Central memory CD4-positive, alpha-beta T cell (primary cell): ENCODE data around the gene KAT7.
A peak's percentile ranks its signal among the peaks of the same experiment; 100 is the strongest.
"Not testable (repeated sequence)": the region's sequence is repeated elsewhere in the genome, so short reads cannot be mapped to it uniquely, and the experiment has no call there.

Experiments used
- DNase-seq: peaks from one replicate; pipeline ENCODE4 v3.0.0; 2022
- total RNA-seq, 3 experiments: gene quantifications; one replicate each; lab custom pipeline; 2026; lab: John Stamatoyannopoulos, UW

KAT7 gene
- 86.0 to 246 (median 133) reads per million in 3 experiments for total RNA-seq

DNA sequence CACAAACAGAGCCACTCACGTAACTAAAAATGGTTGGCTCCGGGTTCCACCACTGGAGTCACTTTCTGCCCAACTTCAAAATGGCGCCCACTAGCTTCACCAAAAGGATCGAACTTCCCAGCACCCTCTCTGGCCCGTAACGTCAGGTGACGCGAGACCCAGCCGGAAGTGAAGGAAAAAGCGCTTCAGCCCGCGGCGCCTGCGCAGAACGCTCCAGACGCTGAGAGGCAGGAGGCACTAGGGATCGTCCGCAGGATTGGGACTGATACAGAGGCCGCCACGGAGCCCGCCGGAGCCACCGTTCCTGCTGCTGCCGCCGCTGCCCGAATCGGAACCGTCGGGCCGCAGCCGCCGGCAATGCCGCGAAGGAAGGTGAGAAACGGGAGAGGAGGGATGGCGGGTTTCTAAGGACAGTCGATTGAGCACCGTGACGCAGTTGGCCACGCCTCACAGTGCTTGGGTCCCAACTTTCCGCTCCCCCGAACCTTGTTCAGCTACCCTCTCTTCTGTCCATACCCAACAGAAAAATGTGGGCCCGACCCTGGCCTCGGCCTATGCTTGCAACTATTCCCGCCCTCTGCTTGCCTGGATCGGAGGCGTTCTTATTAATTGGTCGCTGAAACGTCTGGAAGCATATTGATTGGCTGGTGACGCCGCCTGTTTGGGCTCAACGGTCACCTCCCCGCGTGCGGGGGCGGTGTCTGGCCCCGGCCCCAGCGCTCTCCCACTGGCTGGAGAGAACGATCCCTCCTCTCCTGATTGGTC, at the start of gene KAT7:
TSS of gene KAT7 (plus strand) at position 204 of the 765 bp plus-strand sequence. CDS start at position 358, 154 bp downstream.
- peak; percentile 99 for DNase-seq

DNA sequence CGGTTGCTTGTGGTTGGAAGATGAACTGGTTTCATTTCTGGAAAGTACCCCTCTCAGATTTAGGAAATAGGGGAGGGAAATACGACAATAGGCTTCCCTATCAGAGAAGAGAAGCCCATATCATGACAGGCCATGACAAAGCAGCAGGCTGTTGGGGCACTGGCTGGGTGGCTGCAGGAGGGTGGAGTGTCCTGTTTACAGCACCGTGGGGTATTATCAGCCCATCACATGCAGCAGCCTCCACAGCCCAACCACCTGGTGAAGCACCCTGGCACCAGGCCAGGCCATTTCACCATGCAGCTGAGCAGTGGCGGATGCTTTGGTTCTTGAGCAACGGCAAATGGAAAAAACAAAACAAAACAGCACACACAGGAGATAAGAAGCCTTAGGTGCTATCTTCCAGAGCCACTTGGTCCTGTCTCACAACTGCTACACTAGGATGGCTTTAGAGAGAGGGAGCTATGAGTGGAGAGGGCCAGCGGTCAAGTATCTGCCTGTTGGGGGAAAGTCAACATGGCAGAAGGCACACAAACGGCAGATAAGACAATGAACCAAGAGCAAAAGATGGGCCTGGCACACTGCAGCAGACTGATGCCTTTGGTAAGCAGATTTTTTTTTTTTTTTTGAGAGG, 48.7 kb upstream of the KAT7 start:
- DNase-seq, result peak; percentile 99

- no peak for DNase-seq
These were observed 47.3 kb upstream of the KAT7 start for GRCh38 chr17:49741009-49741691.

GRCh38 chr17:49741692-49742076, 46.8 kb upstream of the KAT7 start:
- no peak for DNase-seq

DNA sequence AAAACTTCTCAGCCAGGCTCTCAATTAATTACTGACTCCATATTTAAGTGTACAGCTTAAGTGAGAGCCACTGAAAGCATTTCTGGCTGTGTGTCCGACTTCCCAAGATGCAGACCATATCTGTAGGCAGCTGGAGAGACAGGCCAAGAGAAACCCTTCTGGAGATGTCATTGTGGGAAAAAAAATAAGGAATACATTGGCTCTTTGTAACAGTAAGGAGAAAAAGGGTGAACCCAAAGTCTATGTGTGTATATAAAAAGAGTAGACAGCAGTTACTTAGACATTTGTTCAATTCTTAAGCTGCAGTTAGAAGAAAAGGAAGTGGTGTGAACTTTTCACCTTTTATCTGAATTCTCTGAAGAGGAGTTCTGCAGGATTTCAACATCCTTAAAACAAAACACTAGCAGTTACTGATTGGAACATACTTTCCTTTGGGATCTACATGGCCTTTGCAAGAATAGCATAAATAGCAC, 46.3 kb upstream of the KAT7 start:
- peak; percentile 37 for DNase-seq

GRCh38 chr17:49745175-49746139, 43.0 kb upstream of the KAT7 start:
- DNase-seq, result no peak

DNA sequence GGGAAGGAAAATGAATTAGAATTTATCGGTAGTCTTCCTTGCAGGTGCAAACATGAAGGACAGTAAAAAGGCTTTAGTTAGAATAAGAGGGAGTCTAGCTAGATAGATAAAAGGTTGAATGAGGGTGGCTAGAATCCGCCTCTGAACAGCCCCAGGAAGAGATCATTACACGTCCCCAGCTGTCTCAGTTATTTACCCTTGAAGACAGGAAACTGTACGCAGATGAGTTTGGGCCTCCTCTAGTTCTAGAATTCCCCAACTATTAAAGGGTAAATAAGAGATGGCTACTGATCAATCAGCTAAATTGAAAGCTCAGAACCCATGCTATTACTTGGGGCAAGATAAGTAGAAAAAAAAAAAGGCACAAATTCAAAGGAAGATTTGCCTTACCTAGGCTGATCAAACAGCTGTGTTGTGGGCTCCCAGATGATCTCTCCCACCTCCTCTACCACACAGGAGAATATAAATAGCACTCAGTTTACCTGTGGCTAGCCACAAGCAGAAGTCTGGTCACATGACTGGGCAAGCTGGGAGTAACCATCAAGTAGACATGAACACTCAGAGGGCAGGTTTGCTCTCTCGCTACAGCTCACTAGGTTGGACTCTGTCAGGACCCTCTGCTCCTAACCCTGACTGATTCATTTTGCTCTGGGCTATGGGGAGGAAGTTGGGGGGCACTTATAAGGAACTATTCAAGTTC, 41.5 kb upstream of the KAT7 start:
- peak; percentile 64 for DNase-seq

DNA sequence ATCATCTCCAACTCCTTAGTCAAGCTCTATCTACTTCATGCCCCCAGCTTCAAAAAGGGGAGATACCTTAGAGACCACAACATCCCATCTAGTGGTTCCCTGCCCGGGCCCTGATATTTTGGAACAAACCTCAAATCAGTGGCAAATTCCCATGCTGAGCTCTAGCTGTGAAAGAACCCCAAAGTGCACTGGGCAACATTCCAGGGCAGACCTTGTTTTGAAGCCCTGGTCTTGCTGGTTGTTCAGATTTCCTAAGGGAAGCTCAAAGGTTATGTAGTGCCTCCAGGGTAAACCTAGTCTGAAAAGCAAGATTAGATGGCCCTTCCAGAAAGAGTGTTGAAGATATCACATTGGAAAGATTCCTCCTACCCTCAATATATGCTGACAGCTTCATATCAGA, 40.8 kb upstream of the KAT7 start:
- no peak for DNase-seq

- peak; percentile 64 for DNase-seq
These were observed 40.3 kb upstream of the KAT7 start for GRCh38 chr17:49748223-49748622.

- peak; percentile 81 for DNase-seq
These were observed 39.7 kb upstream of the KAT7 start for GRCh38 chr17:49748791-49749190.

DNA sequence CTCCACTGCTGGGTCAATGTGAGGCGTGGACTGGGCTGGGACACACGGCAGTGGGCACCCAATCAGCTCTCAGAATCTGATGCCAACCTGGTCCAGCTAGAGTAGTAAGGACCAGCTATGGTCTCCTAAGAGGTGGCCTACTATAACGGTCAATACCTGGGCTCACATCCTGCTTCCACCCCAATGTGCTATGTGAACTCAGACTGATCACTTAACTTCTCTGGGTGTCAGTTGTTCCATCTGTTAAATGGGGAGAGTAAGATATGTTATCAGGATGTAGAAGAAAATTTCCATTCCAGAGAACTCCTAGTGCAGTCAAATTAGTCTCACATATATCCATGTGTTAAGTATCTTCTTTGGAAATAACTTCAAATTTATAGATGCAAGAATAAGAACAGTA, 38.8 kb upstream of the KAT7 start:
- DNase-seq, result no peak

DNA sequence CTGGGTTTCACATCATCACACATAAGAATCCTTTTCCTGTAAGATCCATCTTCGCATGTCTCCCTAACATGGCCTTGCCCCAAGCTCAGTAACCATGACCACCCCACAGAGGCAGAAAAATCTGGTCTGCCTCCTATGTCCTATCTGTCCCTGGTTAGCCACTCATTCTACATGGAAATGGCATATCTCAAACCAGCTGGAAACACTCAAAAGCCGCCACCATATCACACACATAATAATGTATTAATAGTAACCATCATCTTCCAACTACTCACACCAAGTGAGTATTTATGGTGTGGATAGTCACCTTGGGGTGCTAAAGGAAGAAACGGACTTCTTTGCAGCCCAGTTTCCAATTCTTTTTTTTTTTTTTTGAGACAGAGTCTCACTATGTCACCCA, 36.0 kb upstream of the KAT7 start:
- DNase-seq, result no peak

- no peak for DNase-seq
These were observed 34.5 kb upstream of the KAT7 start for GRCh38 chr17:49753959-49754391.

GRCh38 chr17:49755663-49756283, 32.7 kb upstream of the KAT7 start:
- no peak for DNase-seq

DNA sequence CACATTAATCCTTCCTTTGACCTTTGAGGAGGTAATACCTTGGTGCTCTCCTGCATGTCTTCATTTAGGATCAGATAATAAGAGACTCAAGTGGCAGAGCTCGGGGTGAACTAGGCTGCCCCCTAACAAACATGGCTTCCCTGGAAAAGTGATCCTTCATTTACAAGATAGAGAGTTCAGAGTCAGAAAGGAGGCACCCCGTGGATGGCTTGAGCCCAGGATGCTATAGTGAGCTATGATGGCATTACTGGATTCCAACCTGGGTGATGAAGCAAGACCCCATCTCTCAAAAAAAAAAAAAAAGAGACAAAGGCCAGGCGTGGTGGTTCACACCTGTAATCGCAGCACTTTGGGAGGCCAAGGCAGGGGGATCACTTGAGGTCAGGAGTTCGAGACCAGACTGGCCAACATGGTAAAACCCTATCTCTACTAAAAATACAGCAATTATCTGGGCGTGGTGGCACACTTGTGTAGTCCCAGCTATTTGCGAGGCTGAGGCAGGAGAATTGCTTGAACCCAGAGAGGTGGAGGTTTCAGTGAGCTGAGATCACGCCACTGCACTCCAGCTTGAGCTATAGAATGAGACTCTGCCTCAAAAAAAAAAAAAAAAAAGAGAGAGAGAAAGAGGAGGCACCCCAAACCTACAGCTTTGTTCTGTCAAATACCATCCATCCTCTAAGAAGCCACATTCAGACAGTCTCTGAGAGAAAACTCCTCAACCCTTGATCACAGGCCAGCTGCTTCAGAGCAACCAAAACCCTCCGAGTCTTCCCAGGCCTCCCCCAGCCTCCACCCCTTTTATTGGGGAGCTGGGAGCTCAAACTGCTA, 31.9 kb upstream of the KAT7 start:
- no peak for DNase-seq

DNA sequence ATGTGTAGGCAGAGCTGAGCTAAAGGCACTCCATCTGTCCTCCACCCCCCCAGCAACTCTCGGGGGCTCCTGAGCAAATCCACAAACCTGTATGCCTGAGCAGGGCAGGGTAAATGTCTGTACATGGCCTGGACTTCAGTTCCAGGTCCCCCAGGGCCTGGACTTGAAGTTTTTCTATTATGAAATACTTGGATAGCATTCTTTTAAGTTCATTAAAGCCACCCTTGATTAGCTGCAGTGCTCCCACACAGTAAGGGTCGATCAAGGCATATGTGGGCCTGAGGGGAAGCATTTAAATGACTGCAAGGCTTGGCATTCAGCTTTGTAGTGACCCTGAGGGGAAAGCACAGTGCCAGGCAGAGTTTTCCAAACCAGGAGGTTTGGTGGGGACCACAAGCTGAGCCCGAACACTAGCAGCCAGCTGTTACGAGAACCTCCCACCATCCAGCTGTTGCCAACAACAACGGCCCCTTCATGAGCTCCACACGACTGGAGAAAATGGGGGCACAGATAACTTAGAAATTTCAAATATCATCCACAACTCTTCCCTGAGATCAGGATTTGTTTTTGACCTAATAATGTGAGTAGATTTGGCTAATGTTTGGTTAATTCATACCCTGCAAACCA, 31.2 kb upstream of the KAT7 start:
- DNase-seq, result no peak

DNA sequence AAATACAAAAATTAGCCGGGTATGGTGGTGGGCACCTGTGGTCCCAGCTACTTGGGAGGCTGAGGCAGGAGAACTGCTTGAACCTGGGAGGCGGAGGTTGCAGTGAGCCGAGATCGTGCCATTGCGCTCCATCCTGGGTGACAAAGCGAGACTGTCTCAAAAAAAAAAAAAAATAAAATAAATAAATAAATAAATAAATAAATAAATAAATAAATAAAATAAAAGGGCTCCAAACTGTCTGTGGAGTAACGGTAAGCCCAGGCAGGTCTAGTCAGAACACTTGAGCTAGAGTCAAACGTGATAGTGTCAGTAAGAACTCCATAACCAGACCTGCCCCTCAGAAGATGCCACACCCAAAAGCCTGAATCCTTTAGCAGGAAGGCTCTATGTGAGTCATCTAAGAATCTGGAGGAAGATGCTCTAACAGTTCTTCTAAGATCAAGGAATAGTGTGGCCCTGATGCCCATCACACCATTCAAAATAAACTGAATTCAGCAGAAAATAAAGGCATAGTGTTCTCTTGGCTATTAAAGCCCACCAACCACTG, 29.9 kb upstream of the KAT7 start:
- not testable (repeated sequence) for DNase-seq

DNA sequence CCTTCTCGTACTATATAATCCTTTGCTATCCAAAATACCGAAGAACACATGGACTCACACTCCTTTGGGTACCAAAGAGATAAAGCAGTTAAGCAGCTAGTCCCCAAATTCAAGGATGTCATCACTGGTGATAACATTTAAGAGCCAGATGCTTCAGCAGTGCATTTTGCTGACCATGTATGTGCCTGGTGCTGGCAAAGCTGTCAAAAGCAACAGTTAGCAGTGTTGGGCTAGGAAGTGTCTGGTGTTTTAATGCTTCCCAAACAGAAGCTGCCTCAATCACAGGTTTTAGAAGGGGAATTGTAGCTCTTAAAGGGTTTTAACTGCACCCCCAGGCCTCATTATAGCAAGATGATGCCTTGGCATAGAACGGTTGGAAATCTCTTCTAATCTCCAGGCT, 29.3 kb upstream of the KAT7 start:
- no peak for DNase-seq

DNA sequence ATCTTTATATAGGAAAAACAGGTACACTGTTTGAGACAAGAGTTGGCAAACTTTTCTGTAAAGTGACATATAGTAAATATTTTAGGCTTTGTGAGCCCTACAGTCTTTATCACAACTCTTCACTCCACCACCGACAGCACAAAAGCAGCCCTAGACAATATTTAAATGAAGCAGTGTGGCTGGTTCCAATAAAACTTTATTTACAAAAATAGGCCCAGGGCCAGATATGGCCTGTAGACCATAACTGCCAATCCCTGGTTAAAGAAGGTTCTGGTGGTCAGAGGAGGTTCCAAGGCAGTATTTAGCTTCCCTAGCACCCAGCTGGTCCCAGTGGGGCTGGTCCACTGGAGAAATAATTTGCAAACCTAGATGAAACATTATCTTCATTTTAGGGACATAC, 28.2 kb upstream of the KAT7 start:
- no peak for DNase-seq
